PC-9 (cell line): ENCODE results near the gene RNF146.

Experiments
- EZH2 ChIP-seq: fragments of 200-600 bp; sonication (generic); IDR thresholded peaks from 2 replicates; pipeline ENCODE4 v1.8.0; 2017; ENCODE audit warnings: antibody characterized with exemption, low read depth
- TF ChIP-seq, protein P1 (sequence below): fragments of 200-600 bp; sonication (generic); conservative IDR thresholded peaks from 2 replicates; pipeline ENCODE4 v1.6.1; 2017; ENCODE audit warnings: mixed run types, antibody characterized with exemption, mild to moderate bottlenecking, moderate library complexity

DNA sequence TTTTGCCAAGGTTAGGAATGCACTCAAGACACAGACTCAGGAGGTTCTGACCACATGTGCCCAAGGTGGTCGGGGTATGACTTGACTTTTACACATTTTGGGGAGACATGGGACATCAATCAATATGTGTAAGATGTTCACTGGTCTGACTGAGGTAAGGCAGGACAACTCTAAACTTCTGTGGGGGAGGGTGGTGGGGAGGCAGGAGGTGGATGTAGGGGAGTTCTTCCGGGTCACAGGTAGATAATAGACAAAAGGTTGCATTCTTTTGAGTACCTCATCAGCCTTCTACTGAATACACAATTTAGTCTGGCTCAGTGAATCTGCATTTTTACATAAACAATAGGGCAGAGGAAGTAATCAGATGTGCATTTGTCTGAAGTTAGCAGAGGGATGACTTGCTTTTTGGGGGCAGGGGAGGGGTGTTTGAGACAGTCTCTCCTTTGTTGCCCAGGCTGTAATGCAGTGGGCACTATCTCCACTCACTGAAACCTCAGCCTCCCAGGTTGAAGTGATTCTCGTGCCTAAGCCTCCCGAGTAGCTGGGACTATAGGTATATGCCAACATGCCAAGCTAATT is 65.8 kb downstream of the RNF146 start:
- TF ChIP-seq, protein P1, sequence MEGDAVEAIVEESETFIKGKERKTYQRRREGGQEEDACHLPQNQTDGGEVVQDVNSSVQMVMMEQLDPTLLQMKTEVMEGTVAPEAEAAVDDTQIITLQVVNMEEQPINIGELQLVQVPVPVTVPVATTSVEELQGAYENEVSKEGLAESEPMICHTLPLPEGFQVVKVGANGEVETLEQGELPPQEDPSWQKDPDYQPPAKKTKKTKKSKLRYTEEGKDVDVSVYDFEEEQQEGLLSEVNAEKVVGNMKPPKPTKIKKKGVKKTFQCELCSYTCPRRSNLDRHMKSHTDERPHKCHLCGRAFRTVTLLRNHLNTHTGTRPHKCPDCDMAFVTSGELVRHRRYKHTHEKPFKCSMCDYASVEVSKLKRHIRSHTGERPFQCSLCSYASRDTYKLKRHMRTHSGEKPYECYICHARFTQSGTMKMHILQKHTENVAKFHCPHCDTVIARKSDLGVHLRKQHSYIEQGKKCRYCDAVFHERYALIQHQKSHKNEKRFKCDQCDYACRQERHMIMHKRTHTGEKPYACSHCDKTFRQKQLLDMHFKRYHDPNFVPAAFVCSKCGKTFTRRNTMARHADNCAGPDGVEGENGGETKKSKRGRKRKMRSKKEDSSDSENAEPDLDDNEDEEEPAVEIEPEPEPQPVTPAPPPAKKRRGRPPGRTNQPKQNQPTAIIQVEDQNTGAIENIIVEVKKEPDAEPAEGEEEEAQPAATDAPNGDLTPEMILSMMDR: no peak
- TF ChIP-seq EZH2: no peak
